Measurements from ENCODE around the gene RBM17.

DNA sequence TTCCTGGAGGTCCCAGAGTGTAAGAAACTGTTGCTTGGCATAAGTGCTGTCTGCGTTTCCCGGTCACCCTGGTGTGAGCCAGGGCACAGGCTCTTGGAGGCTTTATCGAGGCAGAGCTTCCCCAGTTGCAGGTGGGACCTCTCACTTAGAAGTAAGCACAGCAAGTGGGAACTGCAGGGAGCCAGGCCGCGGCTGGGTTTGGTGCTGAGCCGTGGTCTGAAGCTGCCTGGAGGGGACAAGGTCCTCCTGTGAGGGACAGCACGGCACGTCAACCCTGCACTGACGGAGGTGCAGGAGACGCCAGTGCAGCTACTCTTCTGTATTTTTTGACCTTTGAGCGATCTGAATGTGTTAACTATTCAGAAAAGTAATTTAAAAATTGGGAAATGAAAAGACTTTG is 58.1 kb downstream of the RBM17 start:
- TF ChIP-seq POLR2A (IDR thresholded peaks at IDR 0.05; ENCODE audit: low read depth, low read length): no peak
- no peak for TF ChIP-seq SPI1 (IDR thresholded peaks at IDR 0.05; ENCODE audit: low read depth, low read length)
- no peak for TF ChIP-seq TAF1 (IDR thresholded peaks at IDR 0.05; ENCODE audit: low read depth, low read length)
- no peak for TF ChIP-seq POLR2AphosphoS5 (IDR thresholded peaks at IDR 0.05; ENCODE audit: low read depth, low read length)

All from GM12891 (cell line).